OCI-LY3 (cell line): ENCODE results near the gene TMEM123.
A peak's percentile ranks its signal among the peaks of the same experiment; 100 is the strongest.

Source experiments
- H2AFZ ChIP-seq: fragments of 200-600, 300-600 bp; shearing (Covaris generic); 2 replicates; pipeline ENCODE4 v1.6.0; 2014; ENCODE audit warnings: antibody characterized with exemption, low read depth, low read length
- H3K27ac ChIP-seq: fragments of 200-600, 300-600 bp; sonication (generic); 2 replicates; pipeline ENCODE4 v1.5.1; 2014; ENCODE audit warnings: mild to moderate bottlenecking, low read length, moderate library complexity, mixed read lengths
- H3K27me3 ChIP-seq: fragments of 200-600, 300-600 bp; sonication (generic); 2 replicates; pipeline ENCODE4 v1.6.1; 2014; ENCODE audit warnings: low read depth, low read length, mixed read lengths
- H3K36me3 ChIP-seq: fragments of 200-600, 300-600 bp; sonication (generic); replicated peaks from 2 replicates; pipeline ENCODE3; 2014; ENCODE audit warnings: low read depth, low read length, mixed read lengths
- H3K4me1 ChIP-seq: fragments of 300-600, 200-600 bp; sonication (generic); 2 replicates; pipeline ENCODE4 v1.6.1; 2014; ENCODE audit warnings: low read length, mixed read lengths
- H3K4me2 ChIP-seq: fragments of 200-600, 300-600 bp; sonication (generic); 2 replicates; pipeline ENCODE4 v1.6.1; 2014; ENCODE audit warnings: low read length, mixed read lengths
- H3K4me3 ChIP-seq: fragments of 300-600, 200-600 bp; sonication (generic); 2 replicates; pipeline ENCODE4 v1.5.1; 2014; ENCODE audit warnings: antibody characterized with exemption, mild to moderate bottlenecking, low read length, moderate library complexity
- H3K79me2 ChIP-seq: fragments of 300-600, 200-600 bp; shearing (Covaris generic); 2 replicates; pipeline ENCODE4 v1.6.1; 2014; ENCODE audit warnings: mild to moderate bottlenecking, low read length, mixed read lengths
- H3K9ac ChIP-seq: fragments of 300-600, 200-600 bp; shearing (Covaris generic); 2 replicates; pipeline ENCODE4 v1.6.0; 2014; ENCODE audit warnings: mild to moderate bottlenecking, low read length, moderate library complexity
- H3K9me3 ChIP-seq: fragments of 200-600, 300-600 bp; shearing (Covaris generic); 2 replicates; pipeline ENCODE4 v1.6.1; 2014; ENCODE audit warnings: low read length, mixed read lengths; ENCODE audit not compliant: insufficient read depth
- H4K20me1 ChIP-seq: fragments of 200-600, 300-600 bp; sonication (generic); 2 replicates; pipeline ENCODE4 v1.6.1; 2016; ENCODE audit warnings: low read length, mixed read lengths; ENCODE audit not compliant: insufficient read depth
- CTCF ChIP-seq: fragments of 200-600, 300-600 bp; sonication (generic); IDR thresholded peaks from 2 replicates; pipeline ENCODE4 v1.5.1; 2014; ENCODE audit warnings: antibody characterized with exemption, low read length, low read depth
- EZH2phosphoT487 ChIP-seq: fragments of 200-600 bp; shearing (Covaris generic); IDR thresholded peaks from 2 replicates; pipeline ENCODE4 v1.6.1; 2018; ENCODE audit warnings: antibody characterized with exemption, mixed run types, low read depth

TMEM123 gene

GRCh38 chr11:102452461-102453301 lies at the start of gene TMEM123:
TSS of gene TMEM123 (minus strand) at chr11:102452765. CDS start at chr11:102452623, 142 bp downstream.
- H3K4me3 ChIP-seq: peak within 1 kb of the TSS; percentile 89
- peak within 1 kb of the TSS; percentile 85 for H3K9ac ChIP-seq
- H3K4me2 ChIP-seq: peak within 1 kb of the TSS; percentile 95
- peaks cover 48% of the 10 kb centered on the region for H3K79me2 ChIP-seq
- H4K20me1 ChIP-seq: peaks cover 39% of the 10 kb centered on the region
- 0 out of 2 replicates have a peak, but pooled peaks cover 4% of the 10 kb centered on the region for H3K27me3 ChIP-seq
- peak within 1 kb of the TSS; percentile 68 for H2AFZ ChIP-seq
- peaks cover 40% of the 10 kb centered on the region for H3K4me1 ChIP-seq
- no peaks in the 10 kb centered on the region for H3K9me3 ChIP-seq
- 0 out of 2 replicates have a peak, but pooled peaks have one; percentile 5 for TF ChIP-seq CTCF
- TF ChIP-seq EZH2phosphoT487: no peak
- H3K27ac ChIP-seq: peak within 1 kb of the TSS; percentile 65
- peaks cover 10% of the 10 kb centered on the region for H3K36me3 ChIP-seq

- no peak overlapping the region for H3K4me3 ChIP-seq
- no peak overlapping the region for H3K27ac ChIP-seq
- TF ChIP-seq EZH2phosphoT487: no peak
- no peak for TF ChIP-seq CTCF
- peaks cover 7% of the 10 kb centered on the region; the same call in 1 of the 2 replicates for H3K27me3 ChIP-seq
- peaks cover 2% of the 10 kb centered on the region for H3K4me1 ChIP-seq
- no peaks in the 10 kb centered on the region for H3K79me2 ChIP-seq
- H4K20me1 ChIP-seq: no peaks in the 10 kb centered on the region
- no peak overlapping the region for H2AFZ ChIP-seq
- H3K36me3 ChIP-seq: no peaks in the 10 kb centered on the region
- no peak overlapping the region for H3K9ac ChIP-seq
- no peak overlapping the region for H3K4me2 ChIP-seq
- no peaks in the 10 kb centered on the region for H3K9me3 ChIP-seq
Observed at GRCh38 chr11:102500829-102501228, 48.3 kb upstream of the TMEM123 start.

- no peak for TF ChIP-seq EZH2phosphoT487
- no peak for TF ChIP-seq CTCF
- no peak overlapping the region for H2AFZ ChIP-seq
Observed at GRCh38 chr11:102499931-102500330, 47.4 kb upstream of the TMEM123 start.

GRCh38 chr11:102499151-102499550 lies 46.6 kb upstream of the TMEM123 start:
- H3K27me3 ChIP-seq: peaks cover 17% of the 10 kb centered on the region
- H3K4me2 ChIP-seq: no peak overlapping the region
- H4K20me1 ChIP-seq: no peaks in the 10 kb centered on the region
- H3K9ac ChIP-seq: no peak overlapping the region
- no peak overlapping the region for H2AFZ ChIP-seq
- no peaks in the 10 kb centered on the region for H3K9me3 ChIP-seq
- TF ChIP-seq EZH2phosphoT487 (no peak), CTCF (no peak)
- no peak overlapping the region for H3K27ac ChIP-seq
- H3K79me2 ChIP-seq: no peaks in the 10 kb centered on the region
- peaks cover 12% of the 10 kb centered on the region for H3K4me1 ChIP-seq
- H3K4me3 ChIP-seq: no peak overlapping the region
- no peaks in the 10 kb centered on the region for H3K36me3 ChIP-seq

More at GRCh38 chr11:102499931-102500330, 47.4 kb upstream of the TMEM123 start:
- peaks cover 10% of the 10 kb centered on the region for H3K27me3 ChIP-seq
- H3K4me1 ChIP-seq: peaks cover 9% of the 10 kb centered on the region
- no peak overlapping the region for H3K9ac ChIP-seq
- no peak overlapping the region for H3K4me2 ChIP-seq
- no peaks in the 10 kb centered on the region for H4K20me1 ChIP-seq
- no peaks in the 10 kb centered on the region for H3K9me3 ChIP-seq
- H3K36me3 ChIP-seq: no peaks in the 10 kb centered on the region
- no peaks in the 10 kb centered on the region for H3K79me2 ChIP-seq
- no peak overlapping the region for H3K4me3 ChIP-seq
- no peak overlapping the region for H3K27ac ChIP-seq
